HAP-1 (cell line): ENCODE results near the gene TRIM15.

ENCODE experiments used
- DNase-seq, 2 experiments: peaks; one replicate each; pipeline ENCODE4 v3.0.0-alpha.2; 2016 to 2020; ENCODE audit warnings: low spot score in 2 of 2
- H3K27me3 ChIP-seq: fragments of 250-450 bp; sonication (Bioruptor Pico); 2 replicates; pipeline ENCODE4 v1.5.1; 2020; ENCODE audit warnings: low read depth, mild to moderate bottlenecking, moderate library complexity
- H3K36me3 ChIP-seq: fragments of 250-450 bp; sonication (Bioruptor Pico); replicated peaks from 2 replicates; pipeline ENCODE4 v1.5.1; 2020; ENCODE audit warnings: mild to moderate bottlenecking
- H3K4me1 ChIP-seq: fragments of 250-450 bp; sonication (Bioruptor Pico); 2 replicates; pipeline ENCODE4 v1.5.1; 2020; ENCODE audit warnings: mild to moderate bottlenecking
- H3K4me3 ChIP-seq: fragments of 250-450 bp; sonication (Bioruptor Pico); 2 replicates; pipeline ENCODE4 v1.5.1; 2020; ENCODE audit warnings: mild to moderate bottlenecking, moderate library complexity
- H3K9me3 ChIP-seq: fragments of 250-450 bp; sonication (Bioruptor Pico); 2 replicates; pipeline ENCODE4 v1.5.1; 2020; ENCODE audit warnings: mild to moderate bottlenecking, moderate library complexity
- in situ Hi-C: fragments of 300-500 bp; cut with MboI; formaldehyde crosslinking; loops from 3 replicates; pipeline ENCODE4 v1.14.3; 2020; ENCODE audit warnings: low sequenced_read_pairs, inconsistent platforms, mixed read lengths

The TRIM15 gene

DNA sequence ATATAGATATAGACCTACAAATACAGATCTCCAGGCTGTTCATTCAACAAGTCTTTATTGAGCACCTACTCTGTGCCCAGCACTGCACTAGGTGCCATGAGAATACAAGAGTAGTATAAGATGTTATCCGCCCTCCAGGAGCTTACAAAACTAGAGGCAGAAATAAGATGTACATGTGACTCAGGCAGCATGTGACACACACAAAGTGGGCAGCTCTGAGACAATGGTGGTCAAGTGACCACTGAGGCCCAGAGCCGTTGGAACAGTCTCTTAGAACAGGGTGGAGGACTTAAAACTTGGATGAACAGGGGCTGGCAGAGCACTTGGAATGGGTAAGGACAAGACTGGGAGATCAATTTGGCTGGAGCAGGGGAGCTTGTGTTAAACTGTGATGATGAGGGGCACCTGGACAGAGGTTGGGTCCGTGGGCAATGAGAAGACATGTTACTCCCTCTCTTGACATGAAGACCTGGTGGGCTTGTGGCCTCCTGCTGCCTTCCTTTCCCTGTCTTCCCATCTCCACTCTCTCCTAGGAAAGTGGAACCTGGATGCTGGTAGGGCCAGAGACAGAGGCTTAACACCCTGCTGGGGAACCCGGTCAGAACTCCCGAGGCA is 21.2 kb downstream of the TRIM15 start:
- Histone ChIP-seq H3K4me3 (no peak overlapping the region), H3K36me3 (peaks cover 19% of the 10 kb centered on the region), H3K4me1 (no peaks in the 10 kb centered on the region), H3K9me3 (no peaks in the 10 kb centered on the region; the same call in 1 of the 2 replicates), H3K27me3 (no peaks in the 10 kb centered on the region)
- no peak for DNase-seq
- in situ Hi-C loops = no loop called here

DNA sequence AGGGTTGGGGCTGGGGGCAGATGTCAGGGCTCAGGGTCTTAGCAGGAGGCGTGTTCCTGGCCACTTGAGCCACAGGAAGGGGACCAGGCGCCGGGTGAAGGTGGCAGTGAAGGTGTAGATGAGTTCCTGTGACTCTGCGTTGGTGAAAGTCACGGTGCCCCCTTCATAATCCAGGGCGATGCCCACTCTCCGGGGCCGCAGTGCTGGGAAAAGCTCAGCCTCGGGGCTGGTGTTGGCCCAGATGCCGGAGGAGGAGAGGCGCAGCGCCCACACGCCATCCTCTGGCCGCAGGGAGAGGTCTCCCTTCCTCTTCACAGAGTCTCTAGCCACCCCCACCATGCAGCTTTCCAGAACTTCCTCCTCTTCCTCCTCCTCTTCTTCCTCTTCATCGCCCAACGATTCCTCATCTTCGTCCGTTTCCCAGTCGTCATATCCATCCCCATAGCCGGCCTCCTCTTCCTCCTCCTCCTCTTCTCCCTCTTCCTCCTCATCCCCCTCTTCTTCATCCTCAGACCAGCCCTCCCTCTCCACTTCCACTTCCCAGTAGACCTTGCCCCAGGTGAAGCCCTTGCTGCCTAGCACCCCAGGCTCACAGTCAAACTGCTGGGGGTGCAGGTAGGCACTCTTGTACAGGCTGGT is 22.6 kb downstream of the TRIM15 start:
- in situ Hi-C loops = no loop called here
- H3K4me3 ChIP-seq = no peak overlapping the region
- H3K27me3 ChIP-seq = no peaks in the 10 kb centered on the region
- DNase-seq = no peak
- peaks cover 27% of the 10 kb centered on the region for H3K36me3 ChIP-seq
- no peaks in the 10 kb centered on the region for H3K9me3 ChIP-seq
- no peaks in the 10 kb centered on the region for H3K4me1 ChIP-seq

DNA sequence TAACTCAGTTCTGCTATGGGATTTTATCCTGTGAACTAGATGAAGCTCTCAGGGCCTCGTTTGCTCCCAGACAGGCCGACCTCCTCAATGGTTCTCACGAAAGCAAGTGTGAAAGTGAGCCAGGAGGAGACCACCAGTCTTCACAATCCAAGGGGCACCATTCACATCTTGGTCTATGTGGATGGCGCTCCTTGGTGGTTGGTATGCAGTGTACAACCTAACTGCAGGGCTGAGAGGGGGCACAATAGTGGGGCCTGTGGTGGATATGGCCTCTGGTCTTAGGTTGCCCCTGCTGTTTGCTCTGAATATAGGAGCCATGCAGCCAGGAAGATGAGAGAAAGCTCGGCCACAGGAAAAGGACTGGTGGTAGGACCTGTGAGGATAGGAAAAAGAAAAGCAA is 25.2 kb downstream of the TRIM15 start:
- Histone ChIP-seq H3K4me1 (no peaks in the 10 kb centered on the region), H3K9me3 (no peaks in the 10 kb centered on the region), H3K36me3 (peaks cover 31% of the 10 kb centered on the region), H3K27me3 (no peaks in the 10 kb centered on the region), H3K4me3 (no peak overlapping the region)
- in situ Hi-C loops = no loop called here
- DNase-seq = no peak

DNA sequence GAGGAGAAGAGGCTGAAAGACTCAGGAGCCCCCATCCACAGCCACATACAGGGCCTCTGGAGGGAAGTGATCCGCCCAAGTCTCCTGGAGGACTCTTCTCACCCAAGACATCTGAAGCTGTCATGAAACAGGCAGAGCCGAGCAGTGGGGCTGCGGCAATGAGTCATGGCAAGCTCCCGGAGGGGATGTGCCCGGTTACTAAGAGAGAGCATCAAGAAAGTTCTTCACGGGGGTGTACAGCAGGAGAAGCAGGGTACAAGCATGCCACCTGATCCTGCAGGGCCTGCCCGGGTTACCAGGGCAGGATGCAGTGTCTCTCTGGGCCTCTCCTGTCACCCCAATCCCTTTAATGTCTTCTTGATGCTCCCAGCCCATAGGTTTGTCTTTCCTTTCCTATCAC is 28.7 kb downstream of the TRIM15 start:
- DNase-seq = no peak
- no peaks in the 10 kb centered on the region for H3K27me3 ChIP-seq
- H3K4me1 ChIP-seq = no peaks in the 10 kb centered on the region
- peaks cover 38% of the 10 kb centered on the region for H3K36me3 ChIP-seq
- in situ Hi-C loops = no loop called here
- no peak overlapping the region for H3K4me3 ChIP-seq
- no peaks in the 10 kb centered on the region for H3K9me3 ChIP-seq

DNA sequence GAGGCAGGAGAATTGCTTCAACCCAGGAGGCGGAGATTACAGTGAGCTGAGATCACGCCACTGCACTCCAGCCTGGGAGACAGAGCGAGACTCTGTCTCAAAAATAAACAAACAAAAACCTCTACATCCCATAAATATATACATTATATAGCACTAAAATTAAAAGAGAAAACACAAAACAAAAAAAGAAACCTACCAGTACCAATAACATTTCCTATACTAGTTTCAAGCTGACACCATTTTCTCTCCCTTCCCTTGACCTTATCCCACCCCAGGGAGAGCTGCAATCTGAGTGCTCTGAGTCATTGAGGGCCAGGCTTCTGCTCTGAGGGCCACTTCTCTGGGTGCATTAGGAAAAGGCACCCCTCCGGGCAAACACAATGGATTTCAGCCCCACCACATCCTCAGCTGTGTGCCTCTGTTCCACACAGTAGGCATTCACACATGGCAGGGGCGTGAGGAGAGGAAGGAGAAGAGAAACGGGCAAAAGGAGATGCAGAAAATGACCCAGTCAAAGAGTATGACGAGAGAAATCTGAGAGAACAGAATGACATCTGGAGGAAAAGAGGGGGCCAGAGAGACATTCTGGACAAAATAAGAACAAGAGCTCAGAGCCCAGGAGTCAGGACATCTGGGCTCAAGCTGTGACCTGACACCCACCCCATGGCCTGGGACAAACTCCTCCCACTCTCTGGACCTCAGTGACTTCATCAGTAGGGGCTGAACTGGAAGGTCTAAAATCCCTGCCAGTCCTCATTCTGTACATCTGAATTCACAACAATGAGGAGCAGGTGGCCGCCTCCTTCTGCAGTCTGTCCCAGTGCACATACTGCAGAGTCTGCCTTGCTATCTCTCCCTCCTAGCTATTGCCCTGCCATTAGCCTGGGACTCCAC is 31.7 kb downstream of the TRIM15 start:
- no peak overlapping the region for H3K4me3 ChIP-seq
- H3K4me1 ChIP-seq = no peaks in the 10 kb centered on the region
- H3K27me3 ChIP-seq = no peaks in the 10 kb centered on the region
- H3K36me3 ChIP-seq = peaks cover 32% of the 10 kb centered on the region
- DNase-seq = no peak
- in situ Hi-C loops = no loop called here
- H3K9me3 ChIP-seq = no peaks in the 10 kb centered on the region

DNA sequence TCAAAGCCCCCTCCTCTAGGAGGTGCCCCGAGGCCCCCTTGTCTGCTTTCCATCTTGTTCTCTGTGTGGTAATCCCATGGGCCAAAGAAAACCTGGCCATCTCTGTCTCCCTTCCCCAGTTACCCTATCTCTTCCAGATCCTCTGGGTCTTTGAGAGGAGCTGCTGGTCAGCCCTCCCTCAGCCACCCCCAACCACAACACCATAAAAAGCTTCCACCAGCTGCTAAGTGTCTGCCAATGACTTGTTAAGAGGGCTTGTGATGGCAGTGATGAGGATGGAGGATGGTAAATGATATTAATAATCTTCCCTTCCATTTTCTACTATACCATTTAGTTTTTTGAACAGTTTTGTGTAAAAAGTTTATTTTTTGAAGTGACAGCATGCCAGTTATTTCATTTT is 32.6 kb downstream of the TRIM15 start:
- no peaks in the 10 kb centered on the region for H3K27me3 ChIP-seq
- peaks cover 39% of the 10 kb centered on the region for H3K36me3 ChIP-seq
- H3K9me3 ChIP-seq = no peaks in the 10 kb centered on the region
- DNase-seq = no peak
- H3K4me1 ChIP-seq = no peaks in the 10 kb centered on the region
- no peak overlapping the region for H3K4me3 ChIP-seq
- in situ Hi-C loops = no loop called here

DNA sequence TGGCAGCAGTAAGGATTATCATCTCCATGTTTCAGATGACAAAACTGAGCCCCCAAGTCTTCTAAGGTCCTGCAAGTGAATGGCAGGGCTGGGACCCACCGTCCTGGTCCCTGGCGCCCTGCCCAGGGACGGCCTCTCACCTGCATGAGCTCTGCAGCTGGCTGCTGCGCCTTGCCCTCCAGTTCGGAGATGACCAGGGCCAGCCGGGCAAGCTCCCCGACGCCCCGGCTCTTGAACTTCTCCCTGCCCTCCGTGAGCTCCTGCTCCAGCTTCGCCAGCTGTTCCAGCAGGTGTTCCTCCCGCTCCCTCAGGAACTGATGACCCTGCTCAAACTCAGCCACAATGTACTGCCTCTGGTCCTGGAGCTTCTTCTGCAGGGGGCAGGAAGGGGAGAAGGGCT is 33.0 kb downstream of the TRIM15 start:
- no peak for DNase-seq
- H3K4me1 ChIP-seq = peaks cover 3% of the 10 kb centered on the region
- H3K9me3 ChIP-seq = no peaks in the 10 kb centered on the region
- H3K4me3 ChIP-seq = no peak overlapping the region
- peaks cover 43% of the 10 kb centered on the region for H3K36me3 ChIP-seq
- in situ Hi-C loops = no loop called here
- no peaks in the 10 kb centered on the region for H3K27me3 ChIP-seq

DNA sequence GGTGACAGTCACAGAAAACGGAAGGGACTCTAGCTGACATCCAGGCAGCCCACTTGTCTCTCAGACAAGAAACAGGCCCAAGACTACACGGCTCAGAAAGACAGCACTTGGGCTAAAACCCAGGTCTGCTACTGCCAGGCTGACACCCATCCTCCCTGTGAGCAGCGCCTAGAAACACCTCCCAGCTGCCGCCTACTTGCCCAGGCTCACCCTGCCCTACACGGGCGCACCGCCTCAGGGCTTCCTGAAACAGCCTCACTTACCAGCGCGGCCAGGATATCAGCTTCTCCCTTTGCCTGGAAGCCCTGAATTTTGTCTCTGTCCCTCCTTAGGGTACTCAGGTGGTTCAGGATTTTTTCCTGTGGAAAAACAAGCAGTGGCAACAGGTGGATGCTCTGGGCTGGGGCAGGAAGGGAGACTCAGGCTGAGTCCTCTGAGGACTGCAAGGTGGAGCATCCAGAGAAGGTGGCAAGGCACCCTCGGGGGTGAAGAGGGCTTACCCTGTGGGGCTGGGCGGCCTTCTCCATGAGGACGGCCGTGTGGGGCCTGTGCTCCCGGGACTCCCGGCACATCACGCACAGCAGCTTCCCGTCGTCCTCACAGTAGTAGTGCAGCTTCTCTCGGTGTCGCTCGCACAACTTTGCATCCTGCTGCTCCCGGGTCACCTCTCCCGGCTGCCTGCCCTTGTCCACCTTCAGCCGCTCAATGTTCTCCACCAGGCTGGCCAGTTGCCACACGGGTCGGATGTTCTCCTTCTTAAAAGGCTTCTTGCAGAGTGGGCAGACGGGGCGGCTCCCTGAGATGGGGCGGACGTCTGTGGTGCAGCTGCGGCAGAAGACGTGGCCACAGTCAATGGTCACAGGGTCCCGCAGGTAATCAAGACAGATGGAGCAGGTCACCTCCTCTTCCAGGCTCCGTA is 35.1 kb downstream of the TRIM15 start:
- no peaks in the 10 kb centered on the region for H3K27me3 ChIP-seq
- no peak for DNase-seq
- in situ Hi-C loops = no loop called here
- peaks cover 14% of the 10 kb centered on the region for H3K4me1 ChIP-seq
- peaks cover 40% of the 10 kb centered on the region for H3K36me3 ChIP-seq
- H3K9me3 ChIP-seq = no peaks in the 10 kb centered on the region
- no peak overlapping the region for H3K4me3 ChIP-seq

DNA sequence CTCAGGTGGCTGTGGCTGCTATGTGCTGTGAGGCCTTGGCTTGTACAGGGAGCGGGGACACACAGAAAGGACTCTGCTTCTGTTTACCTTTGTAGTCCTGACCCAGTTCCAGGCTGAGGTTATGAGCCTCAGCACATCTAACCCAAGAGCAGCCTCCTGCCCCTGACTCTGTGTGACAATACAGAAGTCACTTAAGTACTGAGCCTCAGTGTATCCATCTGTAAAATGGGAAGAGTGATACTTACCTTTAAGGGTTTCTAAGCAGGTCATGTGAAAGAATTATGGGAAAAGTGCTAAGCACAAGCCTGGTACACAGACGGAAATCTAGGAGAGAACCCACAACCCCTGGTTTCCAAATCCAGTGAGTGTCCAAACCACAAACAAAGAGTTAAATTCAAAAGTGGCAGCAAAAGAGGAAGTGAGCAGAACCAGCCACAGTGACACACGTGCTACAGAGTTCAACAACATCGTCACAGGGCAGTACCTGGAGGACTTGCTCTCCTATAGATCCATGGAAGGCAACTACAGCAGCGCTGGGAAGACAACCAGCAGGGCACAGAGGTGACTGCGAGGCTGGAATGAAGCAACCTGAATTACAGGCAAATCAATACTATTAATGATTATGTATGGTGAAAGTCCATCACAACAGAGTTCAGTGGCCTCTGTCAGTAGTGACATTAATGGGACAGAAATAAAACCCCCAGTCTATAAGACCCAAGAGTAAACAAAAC is 37.4 kb downstream of the TRIM15 start:
- no peak overlapping the region for H3K4me3 ChIP-seq
- no peaks in the 10 kb centered on the region for H3K9me3 ChIP-seq
- peaks cover 34% of the 10 kb centered on the region for H3K36me3 ChIP-seq
- in situ Hi-C loops = no loop called here
- DNase-seq = no peak
- peaks cover 14% of the 10 kb centered on the region for H3K4me1 ChIP-seq
- no peaks in the 10 kb centered on the region for H3K27me3 ChIP-seq

DNA sequence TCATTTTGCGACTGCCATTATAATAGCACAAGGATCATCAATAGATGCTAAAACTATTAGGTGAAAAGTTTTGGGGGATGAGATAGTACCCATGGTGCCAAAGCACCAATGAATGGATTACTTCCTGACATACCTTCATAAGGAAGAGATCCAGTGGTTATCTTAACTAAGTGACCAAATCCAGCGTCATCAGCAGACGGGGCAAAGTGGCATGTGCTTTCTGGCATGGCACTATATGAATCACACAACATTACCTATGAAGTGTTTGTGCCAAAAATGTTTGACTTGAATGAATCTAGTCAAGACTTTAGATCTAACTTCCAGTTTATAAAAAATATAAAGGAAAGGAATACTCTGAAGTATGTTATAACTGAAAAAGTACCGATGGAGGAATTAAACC is 39.0 kb downstream of the TRIM15 start:
- Histone ChIP-seq H3K36me3 (peaks cover 21% of the 10 kb centered on the region), H3K4me3 (no peak overlapping the region)
- in situ Hi-C loops = no loop called here

DNA sequence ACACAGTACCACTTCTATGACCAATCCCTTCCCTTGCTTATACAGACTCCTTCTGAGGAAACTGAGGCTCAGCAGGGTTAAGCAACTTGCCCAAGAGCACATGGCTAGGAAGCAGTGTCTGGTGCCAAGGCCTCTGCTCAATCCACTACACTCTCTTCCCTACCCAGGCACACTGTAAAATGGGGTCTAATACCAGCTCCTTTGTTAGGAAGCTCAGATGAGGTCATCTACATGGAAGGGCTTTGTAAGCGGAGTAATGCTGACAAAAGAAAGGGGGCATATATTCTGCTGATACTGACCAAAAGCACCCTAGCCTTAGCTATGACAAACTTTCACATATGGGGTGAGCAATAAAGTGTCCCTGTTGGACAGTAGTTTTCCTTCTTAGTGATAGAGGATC is 40.8 kb downstream of the TRIM15 start:
- in situ Hi-C loops = no loop called here
- Histone ChIP-seq H3K9me3 (no peaks in the 10 kb centered on the region), H3K36me3 (peaks cover 14% of the 10 kb centered on the region), H3K4me1 (peaks cover 23% of the 10 kb centered on the region), H3K4me3 (no peak overlapping the region), H3K27me3 (no peaks in the 10 kb centered on the region)
- no peak for DNase-seq

More for the DNA sequence above, 39.0 kb downstream of the TRIM15 start:
- DNase-seq = no peak
- H3K9me3 ChIP-seq = no peaks in the 10 kb centered on the region
- H3K4me1 ChIP-seq = peaks cover 14% of the 10 kb centered on the region
- H3K27me3 ChIP-seq = no peaks in the 10 kb centered on the region

DNA sequence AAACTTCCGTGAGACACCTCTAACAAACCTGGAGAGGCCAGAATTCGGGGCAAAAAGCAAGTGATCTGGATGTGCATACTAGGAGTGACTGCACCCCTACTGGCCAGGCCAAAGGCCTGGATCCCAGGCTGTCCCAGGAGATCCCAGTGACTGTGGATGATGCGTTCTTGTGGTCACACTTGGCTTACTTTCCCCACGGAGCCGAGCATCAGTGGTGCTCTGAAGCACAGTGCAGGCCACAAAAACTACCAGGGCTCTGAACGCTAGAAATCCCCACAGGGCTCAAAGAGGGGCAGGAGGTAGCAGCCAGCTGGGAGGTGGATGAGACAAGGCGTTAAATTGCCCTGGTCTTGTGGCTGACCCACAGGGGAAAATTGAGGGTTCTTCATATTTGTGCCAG is 42.8 kb downstream of the TRIM15 start:
- H3K9me3 ChIP-seq = no peaks in the 10 kb centered on the region
- no peaks in the 10 kb centered on the region for H3K27me3 ChIP-seq
- H3K36me3 ChIP-seq = peaks cover 2% of the 10 kb centered on the region
- DNase-seq = no peak
- in situ Hi-C loops = no loop called here
- no peak overlapping the region for H3K4me3 ChIP-seq
- peaks cover 28% of the 10 kb centered on the region for H3K4me1 ChIP-seq
